K562 (cell line): ENCODE results near the gene KRTAP10-4. TPM values are rescaled to one million over a fixed set of nuclear protein-coding genes. Genes with fewer than 3 reads are reported as not detected.

ENCODE experiments used
- ATAC-seq: fragments of 200-7000 bp; cut with Tn5 transposase; 3 replicates; pipeline ENCODE4 v1.9.1; 2020; ENCODE audit warnings: moderate library complexity
- BruUV-seq: library from RNA; stranded (reverse); fragments of 400-500 nt; replicated peaks from 2 replicates; lab custom pipeline; 2021; lab: Mats Ljungman, UMichigan
- CTCF ChIA-PET: fragments of 300-600 bp; formaldehyde crosslinking; extraction: SDS; loops from one replicate; lab custom pipeline; 2021; ENCODE audit warnings: low intra/inter-chr PET ratio; lab: Yijun Ruan, JAX
- POLR2A ChIA-PET: fragments of 300-600, 350-650 bp; sonication (Branson Sonifier 250); formaldehyde crosslinking; extraction: SDS; loops from one replicate; lab custom pipeline; 2021; ENCODE audit warnings: antibody characterized with exemption, inconsistent platforms; lab: Yijun Ruan, JAX
- DNase-seq, 4 experiments: peaks; one replicate each; pipeline versions ENCODE4 v3.0.0 to v3.0.0-alpha.2; 2011 to 2018; ENCODE audit warnings: low spot score in 3 of 4, mixed read lengths in 3 of 4; ENCODE audit errors: extremely low read depth in 1 of 4
- FAIRE-seq: peaks from 2 replicates; lab custom pipeline; 2011; peaks lifted over from hg19 to GRCh38; lab: Jason Lieb, UNC
- H2AFZ ChIP-seq: 2 replicates; pipeline ENCODE4 v1.6.0; 2011; ENCODE audit warnings: low read depth, low read length, control low read depth, inconsistent platforms
- H3K27ac ChIP-seq: fragments of 200-600 bp; 3 replicates; pipeline ENCODE4 v1.8.0; 2011; ENCODE audit warnings: low read depth, mild to moderate bottlenecking, control low read depth, inconsistent platforms, low read length, moderate library complexity, mixed read lengths; ENCODE audit errors: extremely low read depth
- H3K27me3 ChIP-seq, 2 experiments: fragments of 300-600 bp in 1 of 2; 2 replicates in 1 of 2; 3 replicates in 1 of 2; pipeline versions ENCODE4 v1.6.0 to v1.8.0; 2011; ENCODE audit warnings: inconsistent platforms in 2 of 2, low read length in 2 of 2, mild to moderate bottlenecking in 1 of 2, mixed read lengths in 1 of 2, moderate library complexity in 1 of 2; ENCODE audit not compliant: control insufficient read depth in 2 of 2, insufficient read depth in 2 of 2
- H3K36me3 ChIP-seq: fragments of 300-600 bp; 3 replicates; pipeline ENCODE4 v1.8.0; 2011; ENCODE audit warnings: mild to moderate bottlenecking, low read length, inconsistent platforms; ENCODE audit not compliant: control insufficient read depth, insufficient read depth
- H3K4me1 ChIP-seq, 2 experiments: fragments of 200-600 bp in 1 of 2; replicated peaks in 1 of 2; 2 replicates in 1 of 2; 3 replicates in 1 of 2; pipeline versions ENCODE4 v1.5.1 to v1.8.0; 2011; ENCODE audit warnings: inconsistent platforms in 2 of 2, low read length in 2 of 2, mild to moderate bottlenecking in 1 of 2, mixed read lengths in 1 of 2, moderate library complexity in 1 of 2; ENCODE audit not compliant: control insufficient read depth in 2 of 2, insufficient read depth in 2 of 2
- H3K4me2 ChIP-seq: 2 replicates; pipeline ENCODE4 v1.6.1; 2011; ENCODE audit warnings: low read length, control low read depth, inconsistent platforms, mixed read lengths; ENCODE audit not compliant: insufficient read depth
- H3K4me3 ChIP-seq: fragments of 200-600 bp; sonication (generic), shearing (Covaris generic); 2 replicates; pipeline ENCODE4 v1.5.1; 2016; ENCODE audit warnings: control low read depth, inconsistent platforms
- H3K79me2 ChIP-seq: fragments of 200-600 bp; 3 replicates; pipeline ENCODE4 v1.8.0; 2011; ENCODE audit warnings: low read length, inconsistent platforms; ENCODE audit not compliant: control insufficient read depth, insufficient read depth
- H3K9ac ChIP-seq, 2 experiments: 2 replicates each; pipeline versions ENCODE4 v1.6.0 to v1.6.1; 2011; ENCODE audit warnings: low read depth in 2 of 2, low read length in 2 of 2, control low read depth in 1 of 2, inconsistent platforms in 1 of 2, mild to moderate bottlenecking in 1 of 2, mixed read lengths in 1 of 2; ENCODE audit not compliant: insufficient read depth in 1 of 2
- H3K9me1 ChIP-seq: one replicate; pipeline ENCODE4 v1.6.0; 2011; ENCODE audit warnings: inconsistent platforms, mild to moderate bottlenecking, low read length, moderate library complexity; ENCODE audit not compliant: control insufficient read depth, insufficient read depth
- H3K9me3 ChIP-seq: replicated peaks from 2 replicates; pipeline ENCODE4 v1.5.1; 2011; ENCODE audit warnings: low read depth, low read length, inconsistent platforms; ENCODE audit not compliant: control insufficient read depth, insufficient read depth
- H4K20me1 ChIP-seq: replicated peaks from 2 replicates; pipeline ENCODE4 v1.6.1; 2011; ENCODE audit warnings: low read length, inconsistent platforms, mixed read lengths; ENCODE audit not compliant: control insufficient read depth, insufficient read depth
- DMBX1 ChIP-seq: fragments of 250-450 bp; sonication (Bioruptor Pico); IDR thresholded peaks from 2 replicates; pipeline ENCODE4 v1.8.0; 2022; ENCODE audit warnings: inconsistent platforms, mild to moderate bottlenecking, moderate library complexity, borderline replicate concordance
- FOXK1 ChIP-seq: sonication (generic); formaldehyde crosslinking; IDR thresholded peaks from 2 replicates; pipeline ENCODE4 v1.8.0; 2022; ENCODE audit warnings: missing genetic modification reagents, mild to moderate bottlenecking, borderline replicate concordance
- IRF1 ChIP-seq: sonication (generic); formaldehyde crosslinking; IDR thresholded peaks from 2 replicates; pipeline ENCODE4 v1.8.0; 2022; ENCODE audit warnings: missing genetic modification reagents, mild to moderate bottlenecking, borderline replicate concordance
- MCM5 ChIP-seq: fragments of 450-650 bp; IDR thresholded peaks from 2 replicates; pipeline ENCODE4 v1.6.1; 2016; ENCODE audit warnings: low read depth
- MECOM ChIP-seq: fragments of 250-450 bp; sonication (Bioruptor Pico); IDR thresholded peaks from 2 replicates; pipeline ENCODE4 v1.8.0; 2022; ENCODE audit warnings: inconsistent platforms
- MYC ChIP-seq, 2 experiments: fragments of 250-450 bp in 1 of 2; sonication (Bioruptor Pico) in 1 of 2; IDR thresholded peaks; 2 replicates each; pipeline versions ENCODE4 v1.5.1 to v1.6.1; 2012 to 2021; ENCODE audit warnings: low read depth in 2 of 2, borderline replicate concordance in 1 of 2, improper control_type of control experiment in 1 of 2, low read length in 1 of 2, mild to moderate bottlenecking in 1 of 2, moderate library complexity in 1 of 2
- NRF1 ChIP-seq, 2 experiments: fragments of 450-650 bp; IDR thresholded peaks in 1 of 2; conservative IDR thresholded peaks in 1 of 2; 2 replicates each; pipeline ENCODE4 v1.6.1; 2014; ENCODE audit warnings: mild to moderate bottlenecking in 2 of 2
- PRPF4 ChIP-seq: fragments of 200-400 bp; formaldehyde crosslinking; IDR thresholded peaks from one replicate; pipeline ENCODE4 v1.6.1; 2017; ENCODE audit warnings: low read length, low read depth, mild to moderate bottlenecking; ENCODE audit not compliant: insufficient read depth, poor library complexity, severe bottlenecking
- RBFOX2 ChIP-seq: fragments of 200-400 bp; formaldehyde crosslinking; IDR thresholded peaks from 2 replicates; pipeline ENCODE4 v1.6.1; 2017; ENCODE audit warnings: low read depth, mild to moderate bottlenecking, low read length, moderate library complexity
- RBM39 ChIP-seq: fragments of 200-400 bp; formaldehyde crosslinking; optimal IDR thresholded peaks from 2 replicates; pipeline ENCODE3; 2018; ENCODE audit warnings: low read depth, low read length
- SMAD3 ChIP-seq: fragments of 450-650 bp; formaldehyde crosslinking; conservative IDR thresholded peaks from 2 replicates; pipeline ENCODE4 v1.4.0; 2020; ENCODE audit warnings: mild to moderate bottlenecking
- U2AF1 ChIP-seq: fragments of 200-400 bp; formaldehyde crosslinking; optimal IDR thresholded peaks from 2 replicates; pipeline ENCODE3; 2017; ENCODE audit warnings: mild to moderate bottlenecking, low read depth, low read length, moderate library complexity
- ZBTB8A ChIP-seq: fragments of 450-650 bp; IDR thresholded peaks from 2 replicates; pipeline ENCODE4 v1.6.1; 2018; ENCODE audit warnings: mild to moderate bottlenecking, moderate library complexity; ENCODE audit not compliant: partially characterized antibody
- ZFPM2 ChIP-seq: fragments of 250-450 bp; sonication (Bioruptor Pico); IDR thresholded peaks from 2 replicates; pipeline ENCODE4 v1.5.1; 2022; ENCODE audit warnings: mild to moderate bottlenecking
- WGBS: fragments of 100-300 bp; shearing (Covaris generic); methylation state at CpG from one replicate; pipeline ENCODE4 v1.1.6; 2016; ENCODE audit warnings: low coverage, mixed read lengths; ENCODE audit not compliant: insufficient coverage; ENCODE audit errors: missing lambda C conversion rate; 5-methylcytosine and 5-hydroxymethylcytosine counted together
- in situ Hi-C: fragments of 300-500 bp; cut with MboI; formaldehyde crosslinking; loops from 4 replicates; pipeline ENCODE4 v1.15.0; 2018; ENCODE audit warnings: inconsistent platforms, mixed read lengths
- intact Hi-C: fragments of 100-400 bp; cut with micrococcal nuclease; formaldehyde crosslinking; loops from 2 replicates; pipeline ENCODE4 v1.14.2; 2022
- polyA plus RNA-seq, 8 experiments: library from polyadenylated mRNA; depleted of rRNA in 4 of 8; stranded (reverse) in 5 of 8; unstranded in 3 of 8; fragments of >200 nt; fragmentation: Nextera tagmentation in 2 of 8; fragmentation: Illumina TruSeq in 1 of 8; extraction: Ambion mirVana in 2 of 8; extraction: Trizol in 1 of 8; gene quantifications; 2 replicates each; pipeline versions ENCODE4 v1.2.1 to v1.2.3, GENCODE V29; 2011 to 2014; ENCODE audit warnings: inconsistent platforms in 1 of 8, missing spikeins in 1 of 8
- total RNA-seq, 7 experiments: library from RNA; depleted of rRNA in 6 of 7; stranded (reverse); fragments of >200 nt in 6 of 7; fragmentation: Illumina TruSeq in 2 of 7; extraction: Trizol in 2 of 7; gene quantifications; 2 replicates each; pipeline versions ENCODE4 v1.2.1 to v1.2.3, GENCODE V29; 2011 to 2021; ENCODE audit warnings: low replicate concordance in 1 of 7

Gene KRTAP10-4
- total and polyA plus RNA-seq, 9 of the 15 experiments (the other 6 are each of a cell fraction or from before 2014, with no cell fraction given), result not detected

GRCh38 chr21:44613386-44614155, 40.0 kb downstream of the KRTAP10-4 start:
- peaks cover 14 to 44% of the 10 kb centered on the region in 2 experiments; a peak in 4 of 5 replicates for H3K27me3 ChIP-seq
- ChIA-PET POLR2A (no interaction called here), CTCF (no interaction called here)
- no peaks in the 10 kb centered on the region for H3K36me3 ChIP-seq
- H3K27ac ChIP-seq, result no peak overlapping the region
- no peak overlapping the region for H3K4me2 ChIP-seq
- intact Hi-C loops (no loop called here), in situ Hi-C loops (no loop called here)
- no peak for DNase-seq
- no TSS peak for BruUV-seq
- H3K4me3 ChIP-seq, result no peak overlapping the region
- TF ChIP-seq NRF1 (conservative IDR thresholded peaks at IDR 0.05 in 1 of 2, IDR thresholded peaks at IDR 0.05 in 1 of 2) (peak in 1 of 2 experiments; percentile 35; a peak in 2 of 4 replicates), MCM5 (no peak)
- no peaks in the 10 kb centered on the region for H4K20me1 ChIP-seq
- H2AFZ ChIP-seq, result no peak overlapping the region
- peaks cover 0 to 10% of the 10 kb centered on the region in 2 experiments; a peak in 2 of 5 replicates for H3K4me1 ChIP-seq
- H3K9me1 ChIP-seq, result peaks cover 3% of the 10 kb centered on the region
- H3K79me2 ChIP-seq, result no peaks in the 10 kb centered on the region
- no peaks in the 10 kb centered on the region; the same call in 1 of the 2 replicates for H3K9me3 ChIP-seq
- no peak for FAIRE-seq
- no peak for ATAC-seq
- WGBS, result 2% methylated on average over 26 of the region's 26 CpGs
- H3K9ac ChIP-seq, result peak overlapping the region in 1 of 2 experiments; percentile 35; a peak in 1 of 4 replicates

- no peak overlapping the region; a peak in 1 of 4 replicates for H3K9ac ChIP-seq
- ATAC-seq (no peak), DNase-seq (no peak), FAIRE-seq (no peak)
- H3K4me2 ChIP-seq, result no peak overlapping the region
- intact Hi-C loops (no loop called here), in situ Hi-C loops (no loop called here)
- H3K4me3 ChIP-seq, result no peak overlapping the region
- no peaks in the 10 kb centered on the region for H4K20me1 ChIP-seq
- peaks cover 3% of the 10 kb centered on the region for H3K9me1 ChIP-seq
- ChIA-PET CTCF (no interaction called here), POLR2A (no interaction called here)
- H3K79me2 ChIP-seq, result no peaks in the 10 kb centered on the region
- no peaks in the 10 kb centered on the region for H3K36me3 ChIP-seq
- no TSS peak for BruUV-seq
- H3K27ac ChIP-seq, result no peak overlapping the region
- H3K27me3 ChIP-seq, result peaks cover 14 to 44% of the 10 kb centered on the region in 2 experiments; a peak in 4 of 5 replicates
- WGBS, result 0% methylated on average over 15 of the region's 20 CpGs
- no peak overlapping the region for H2AFZ ChIP-seq
- no peaks in the 10 kb centered on the region; the same call in 1 of the 2 replicates for H3K9me3 ChIP-seq
- H3K4me1 ChIP-seq, result peaks cover 0 to 10% of the 10 kb centered on the region in 2 experiments; a peak in 2 of 5 replicates
- TF ChIP-seq RBM39 (no peak), RBFOX2 (no peak), MECOM (CRISPR knock-in tag) (no peak), MYC (IDR thresholded peaks at IDR 0.05; ENCODE audit: low read depth, low read length) (no peak), MYC (CRISPR knock-in tag; IDR thresholded peaks at IDR 0.05; ENCODE audit: borderline replicate concordance, low read depth) (no peak), SMAD3 (CRISPR knock-in tag) (no peak), ZFPM2 (CRISPR knock-in tag) (no peak), FOXK1 (CRISPR knock-in tag) (no peak), DMBX1 (CRISPR knock-in tag) (no peak), IRF1 (no peak), ZBTB8A (no peak), U2AF1 (no peak), PRPF4 (no peak)
These were observed 40.7 kb downstream of the KRTAP10-4 start for GRCh38 chr21:44614161-44614631.
